GM23338 (cell line): ENCODE results near the gene ASIC5.

Experiments
- CREB1 ChIP-seq: fragments of 250-450 bp; sonication (Bioruptor Pico); IDR thresholded peaks from 2 replicates; pipeline ENCODE4 v1.5.0; 2020; ENCODE audit warnings: low read depth, mild to moderate bottlenecking, moderate library complexity
- EZH2 ChIP-seq: fragments of 200-600 bp; sonication (generic); IDR thresholded peaks from one replicate; pipeline ENCODE4 v1.8.0; 2017; ENCODE audit warnings: antibody characterized with exemption, mild to moderate bottlenecking, low read depth; ENCODE audit not compliant: unreplicated experiment
- EZH2phosphoT487 ChIP-seq: fragments of 200-600 bp; sonication (generic); IDR thresholded peaks from one replicate; pipeline ENCODE4 v1.8.1; 2018; ENCODE audit warnings: antibody characterized with exemption; ENCODE audit not compliant: unreplicated experiment
- JUNB ChIP-seq: IDR thresholded peaks from one replicate; pipeline ENCODE4 v1.6.1; 2016; ENCODE audit warnings: antibody characterized with exemption; ENCODE audit not compliant: unreplicated experiment
- POLR2AphosphoS5 ChIP-seq: IDR thresholded peaks from 2 replicates; pipeline ENCODE4 v1.6.1; 2016; ENCODE audit warnings: antibody characterized with exemption, low read depth
- STAT1 ChIP-seq: IDR thresholded peaks from one replicate; pipeline ENCODE4 v1.6.1; 2016; ENCODE audit warnings: antibody characterized with exemption; ENCODE audit not compliant: unreplicated experiment
- ZNF114 ChIP-seq: fragments of 250-450 bp; sonication (Bioruptor Pico); IDR thresholded peaks from 2 replicates; pipeline ENCODE4 v1.5.0; 2020; ENCODE audit warnings: mild to moderate bottlenecking, moderate library complexity
- ZNF331 ChIP-seq: fragments of 250-450 bp; sonication (Bioruptor Pico); IDR thresholded peaks from 2 replicates; pipeline ENCODE4 v1.5.0; 2020; ENCODE audit warnings: low read depth, mild to moderate bottlenecking, moderate library complexity
- TF ChIP-seq, protein P1 (sequence below), 2 experiments: fragments of 200-600 bp in 1 of 2; sonication (generic) in 1 of 2; conservative IDR thresholded peaks; 2 replicates each; pipeline versions ENCODE4 v1.5.1 to v1.6.1; 2016 to 2017; ENCODE audit warnings: antibody characterized with exemption in 2 of 2, low read depth in 2 of 2, mild to moderate bottlenecking in 2 of 2, moderate library complexity in 1 of 2
- TF ChIP-seq, protein P2 (sequence below): IDR thresholded peaks from one replicate; pipeline ENCODE4 v1.6.1; 2018; ENCODE audit warnings: antibody characterized with exemption; ENCODE audit not compliant: unreplicated experiment
- TF ChIP-seq, protein P3 (sequence below): IDR thresholded peaks from 2 replicates; pipeline ENCODE4 v1.6.1; 2016; ENCODE audit warnings: antibody characterized with exemption
- TF ChIP-seq, protein P4 (sequence below): fragments of 250-450 bp; sonication (Bioruptor Pico); IDR thresholded peaks from 2 replicates; pipeline ENCODE4 v1.5.0; 2020; ENCODE audit warnings: mild to moderate bottlenecking, moderate library complexity

DNA sequence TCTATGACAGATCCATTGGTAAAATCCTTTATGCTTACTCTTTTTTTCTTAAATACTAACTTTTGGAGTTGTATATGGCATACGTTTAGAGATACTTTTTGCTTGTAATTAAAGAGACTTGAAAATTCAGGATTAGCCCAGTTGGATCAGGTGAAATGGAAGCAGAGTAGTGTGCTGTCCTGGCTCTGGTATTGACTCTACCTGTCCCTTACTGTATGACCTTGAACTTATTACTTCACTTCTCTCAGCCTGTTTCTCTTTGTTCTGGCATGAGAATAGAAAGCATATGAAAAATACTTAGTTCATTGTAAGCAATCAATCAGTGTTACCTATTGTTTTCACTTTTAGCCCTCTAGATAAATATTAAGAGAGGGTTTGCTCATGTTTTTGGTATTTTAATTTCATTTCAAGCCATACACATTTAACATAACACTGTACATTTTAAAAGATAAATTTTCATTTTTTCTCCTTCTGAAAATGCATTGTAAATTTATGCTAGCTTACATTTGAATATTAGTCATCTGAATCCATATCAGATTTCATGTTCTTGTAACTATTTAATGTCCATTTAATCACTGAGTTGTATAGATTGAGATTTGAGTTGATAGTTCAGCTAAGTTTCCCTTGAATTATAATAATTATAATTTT is 71.4 kb downstream of the ASIC5 start:
- TF ChIP-seq, protein P1, sequence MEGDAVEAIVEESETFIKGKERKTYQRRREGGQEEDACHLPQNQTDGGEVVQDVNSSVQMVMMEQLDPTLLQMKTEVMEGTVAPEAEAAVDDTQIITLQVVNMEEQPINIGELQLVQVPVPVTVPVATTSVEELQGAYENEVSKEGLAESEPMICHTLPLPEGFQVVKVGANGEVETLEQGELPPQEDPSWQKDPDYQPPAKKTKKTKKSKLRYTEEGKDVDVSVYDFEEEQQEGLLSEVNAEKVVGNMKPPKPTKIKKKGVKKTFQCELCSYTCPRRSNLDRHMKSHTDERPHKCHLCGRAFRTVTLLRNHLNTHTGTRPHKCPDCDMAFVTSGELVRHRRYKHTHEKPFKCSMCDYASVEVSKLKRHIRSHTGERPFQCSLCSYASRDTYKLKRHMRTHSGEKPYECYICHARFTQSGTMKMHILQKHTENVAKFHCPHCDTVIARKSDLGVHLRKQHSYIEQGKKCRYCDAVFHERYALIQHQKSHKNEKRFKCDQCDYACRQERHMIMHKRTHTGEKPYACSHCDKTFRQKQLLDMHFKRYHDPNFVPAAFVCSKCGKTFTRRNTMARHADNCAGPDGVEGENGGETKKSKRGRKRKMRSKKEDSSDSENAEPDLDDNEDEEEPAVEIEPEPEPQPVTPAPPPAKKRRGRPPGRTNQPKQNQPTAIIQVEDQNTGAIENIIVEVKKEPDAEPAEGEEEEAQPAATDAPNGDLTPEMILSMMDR (conservative IDR thresholded peaks at IDR 0.05; ENCODE audit: low read depth in 2 of 2), result no peak
- TF ChIP-seq EZH2phosphoT487 (no peak), EZH2 (no peak), POLR2AphosphoS5 (no peak), STAT1 (no peak), JUNB (no peak), ZNF331 (CRISPR knock-in tag) (no peak), CREB1 (no peak), ZNF114 (CRISPR knock-in tag) (no peak)
- TF ChIP-seq, protein P2, sequence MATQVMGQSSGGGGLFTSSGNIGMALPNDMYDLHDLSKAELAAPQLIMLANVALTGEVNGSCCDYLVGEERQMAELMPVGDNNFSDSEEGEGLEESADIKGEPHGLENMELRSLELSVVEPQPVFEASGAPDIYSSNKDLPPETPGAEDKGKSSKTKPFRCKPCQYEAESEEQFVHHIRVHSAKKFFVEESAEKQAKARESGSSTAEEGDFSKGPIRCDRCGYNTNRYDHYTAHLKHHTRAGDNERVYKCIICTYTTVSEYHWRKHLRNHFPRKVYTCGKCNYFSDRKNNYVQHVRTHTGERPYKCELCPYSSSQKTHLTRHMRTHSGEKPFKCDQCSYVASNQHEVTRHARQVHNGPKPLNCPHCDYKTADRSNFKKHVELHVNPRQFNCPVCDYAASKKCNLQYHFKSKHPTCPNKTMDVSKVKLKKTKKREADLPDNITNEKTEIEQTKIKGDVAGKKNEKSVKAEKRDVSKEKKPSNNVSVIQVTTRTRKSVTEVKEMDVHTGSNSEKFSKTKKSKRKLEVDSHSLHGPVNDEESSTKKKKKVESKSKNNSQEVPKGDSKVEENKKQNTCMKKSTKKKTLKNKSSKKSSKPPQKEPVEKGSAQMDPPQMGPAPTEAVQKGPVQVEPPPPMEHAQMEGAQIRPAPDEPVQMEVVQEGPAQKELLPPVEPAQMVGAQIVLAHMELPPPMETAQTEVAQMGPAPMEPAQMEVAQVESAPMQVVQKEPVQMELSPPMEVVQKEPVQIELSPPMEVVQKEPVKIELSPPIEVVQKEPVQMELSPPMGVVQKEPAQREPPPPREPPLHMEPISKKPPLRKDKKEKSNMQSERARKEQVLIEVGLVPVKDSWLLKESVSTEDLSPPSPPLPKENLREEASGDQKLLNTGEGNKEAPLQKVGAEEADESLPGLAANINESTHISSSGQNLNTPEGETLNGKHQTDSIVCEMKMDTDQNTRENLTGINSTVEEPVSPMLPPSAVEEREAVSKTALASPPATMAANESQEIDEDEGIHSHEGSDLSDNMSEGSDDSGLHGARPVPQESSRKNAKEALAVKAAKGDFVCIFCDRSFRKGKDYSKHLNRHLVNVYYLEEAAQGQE, result no peak
- TF ChIP-seq, protein P3, sequence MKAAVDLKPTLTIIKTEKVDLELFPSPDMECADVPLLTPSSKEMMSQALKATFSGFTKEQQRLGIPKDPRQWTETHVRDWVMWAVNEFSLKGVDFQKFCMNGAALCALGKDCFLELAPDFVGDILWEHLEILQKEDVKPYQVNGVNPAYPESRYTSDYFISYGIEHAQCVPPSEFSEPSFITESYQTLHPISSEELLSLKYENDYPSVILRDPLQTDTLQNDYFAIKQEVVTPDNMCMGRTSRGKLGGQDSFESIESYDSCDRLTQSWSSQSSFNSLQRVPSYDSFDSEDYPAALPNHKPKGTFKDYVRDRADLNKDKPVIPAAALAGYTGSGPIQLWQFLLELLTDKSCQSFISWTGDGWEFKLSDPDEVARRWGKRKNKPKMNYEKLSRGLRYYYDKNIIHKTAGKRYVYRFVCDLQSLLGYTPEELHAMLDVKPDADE, result no peak
- TF ChIP-seq, protein P4, sequence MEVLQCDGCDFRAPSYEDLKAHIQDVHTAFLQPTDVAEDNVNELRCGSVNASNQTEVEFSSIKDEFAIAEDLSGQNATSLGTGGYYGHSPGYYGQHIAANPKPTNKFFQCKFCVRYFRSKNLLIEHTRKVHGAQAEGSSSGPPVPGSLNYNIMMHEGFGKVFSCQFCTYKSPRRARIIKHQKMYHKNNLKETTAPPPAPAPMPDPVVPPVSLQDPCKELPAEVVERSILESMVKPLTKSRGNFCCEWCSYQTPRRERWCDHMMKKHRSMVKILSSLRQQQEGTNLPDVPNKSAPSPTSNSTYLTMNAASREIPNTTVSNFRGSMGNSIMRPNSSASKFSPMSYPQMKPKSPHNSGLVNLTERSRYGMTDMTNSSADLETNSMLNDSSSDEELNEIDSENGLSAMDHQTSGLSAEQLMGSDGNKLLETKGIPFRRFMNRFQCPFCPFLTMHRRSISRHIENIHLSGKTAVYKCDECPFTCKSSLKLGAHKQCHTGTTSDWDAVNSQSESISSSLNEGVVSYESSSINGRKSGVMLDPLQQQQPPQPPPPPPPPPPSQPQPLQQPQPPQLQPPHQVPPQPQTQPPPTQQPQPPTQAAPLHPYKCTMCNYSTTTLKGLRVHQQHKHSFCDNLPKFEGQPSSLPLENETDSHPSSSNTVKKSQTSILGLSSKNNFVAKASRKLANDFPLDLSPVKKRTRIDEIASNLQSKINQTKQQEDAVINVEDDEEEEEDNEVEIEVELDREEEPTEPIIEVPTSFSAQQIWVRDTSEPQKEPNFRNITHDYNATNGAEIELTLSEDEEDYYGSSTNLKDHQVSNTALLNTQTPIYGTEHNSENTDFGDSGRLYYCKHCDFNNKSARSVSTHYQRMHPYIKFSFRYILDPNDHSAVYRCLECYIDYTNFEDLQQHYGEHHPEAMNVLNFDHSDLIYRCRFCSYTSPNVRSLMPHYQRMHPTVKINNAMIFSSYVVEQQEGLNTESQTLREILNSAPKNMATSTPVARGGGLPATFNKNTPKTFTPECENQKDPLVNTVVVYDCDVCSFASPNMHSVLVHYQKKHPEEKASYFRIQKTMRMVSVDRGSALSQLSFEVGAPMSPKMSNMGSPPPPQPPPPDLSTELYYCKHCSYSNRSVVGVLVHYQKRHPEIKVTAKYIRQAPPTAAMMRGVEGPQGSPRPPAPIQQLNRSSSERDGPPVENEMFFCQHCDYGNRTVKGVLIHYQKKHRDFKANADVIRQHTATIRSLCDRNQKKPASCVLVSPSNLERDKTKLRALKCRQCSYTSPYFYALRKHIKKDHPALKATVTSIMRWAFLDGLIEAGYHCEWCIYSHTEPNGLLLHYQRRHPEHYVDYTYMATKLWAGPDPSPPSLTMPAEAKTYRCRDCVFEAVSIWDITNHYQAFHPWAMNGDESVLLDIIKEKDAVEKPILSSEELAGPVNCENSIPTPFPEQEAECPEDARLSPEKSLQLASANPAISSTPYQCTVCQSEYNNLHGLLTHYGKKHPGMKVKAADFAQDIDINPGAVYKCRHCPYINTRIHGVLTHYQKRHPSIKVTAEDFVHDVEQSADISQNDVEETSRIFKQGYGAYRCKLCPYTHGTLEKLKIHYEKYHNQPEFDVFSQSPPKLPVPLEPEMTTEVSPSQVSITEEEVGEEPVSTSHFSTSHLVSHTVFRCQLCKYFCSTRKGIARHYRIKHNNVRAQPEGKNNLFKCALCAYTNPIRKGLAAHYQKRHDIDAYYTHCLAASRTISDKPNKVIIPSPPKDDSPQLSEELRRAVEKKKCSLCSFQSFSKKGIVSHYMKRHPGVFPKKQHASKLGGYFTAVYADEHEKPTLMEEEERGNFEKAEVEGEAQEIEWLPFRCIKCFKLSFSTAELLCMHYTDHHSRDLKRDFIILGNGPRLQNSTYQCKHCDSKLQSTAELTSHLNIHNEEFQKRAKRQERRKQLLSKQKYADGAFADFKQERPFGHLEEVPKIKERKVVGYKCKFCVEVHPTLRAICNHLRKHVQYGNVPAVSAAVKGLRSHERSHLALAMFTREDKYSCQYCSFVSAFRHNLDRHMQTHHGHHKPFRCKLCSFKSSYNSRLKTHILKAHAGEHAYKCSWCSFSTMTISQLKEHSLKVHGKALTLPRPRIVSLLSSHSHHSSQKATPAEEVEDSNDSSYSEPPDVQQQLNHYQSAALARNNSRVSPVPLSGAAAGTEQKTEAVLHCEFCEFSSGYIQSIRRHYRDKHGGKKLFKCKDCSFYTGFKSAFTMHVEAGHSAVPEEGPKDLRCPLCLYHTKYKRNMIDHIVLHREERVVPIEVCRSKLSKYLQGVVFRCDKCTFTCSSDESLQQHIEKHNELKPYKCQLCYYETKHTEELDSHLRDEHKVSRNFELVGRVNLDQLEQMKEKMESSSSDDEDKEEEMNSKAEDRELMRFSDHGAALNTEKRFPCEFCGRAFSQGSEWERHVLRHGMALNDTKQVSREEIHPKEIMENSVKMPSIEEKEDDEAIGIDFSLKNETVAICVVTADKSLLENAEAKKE (CRISPR knock-in tag), result no peak
